H9 (cell line): ENCODE results near the gene RNF208. TPM values are rescaled to one million over a fixed set of nuclear protein-coding genes. Genes with fewer than 3 reads are reported as not detected.

Experiments used
- DNase-seq: peaks from one replicate; pipeline ENCODE4 v3.0.0-alpha.2; 2017
- H2AFZ ChIP-seq: one replicate; pipeline ENCODE4 v1.6.1; 2013; ENCODE audit warnings: mild to moderate bottlenecking, low read length, control low read depth, moderate library complexity
- H2AK5ac ChIP-seq: 2 replicates; pipeline ENCODE4 v1.6.1; 2013; ENCODE audit warnings: low read length, control low read depth, mixed read lengths; ENCODE audit not compliant: insufficient read length
- H2BK120ac ChIP-seq: one replicate; pipeline ENCODE4 v1.6.1; 2013; ENCODE audit warnings: low read depth, mild to moderate bottlenecking, low read length, control low read depth, inconsistent platforms; ENCODE audit not compliant: poor library complexity, severe bottlenecking
- H2BK12ac ChIP-seq: 2 replicates; pipeline ENCODE4 v1.6.1; 2013; ENCODE audit warnings: low read length, control low read depth, mixed read lengths, low read depth; ENCODE audit not compliant: insufficient read length
- H2BK15ac ChIP-seq: 2 replicates; pipeline ENCODE4 v1.6.1; 2013; ENCODE audit warnings: low read depth, low read length, control low read depth
- H2BK20ac ChIP-seq: one replicate; pipeline ENCODE4 v1.6.1; 2013; ENCODE audit warnings: low read depth, mild to moderate bottlenecking, low read length, control low read depth, inconsistent platforms; ENCODE audit not compliant: poor library complexity, severe bottlenecking
- H2BK5ac ChIP-seq: 2 replicates; pipeline ENCODE4 v1.6.1; 2013; ENCODE audit warnings: low read length, control low read depth, mixed read lengths; ENCODE audit not compliant: insufficient read length
- H3K14ac ChIP-seq: 2 replicates; pipeline ENCODE4 v1.6.1; 2013; ENCODE audit warnings: low read length, control low read depth; ENCODE audit not compliant: insufficient read depth
- H3K18ac ChIP-seq: 2 replicates; pipeline ENCODE4 v1.6.1; 2013; ENCODE audit warnings: low read depth, mild to moderate bottlenecking, mixed read lengths, low read length, control low read depth; ENCODE audit not compliant: insufficient read length
- H3K23ac ChIP-seq: 2 replicates; pipeline ENCODE4 v1.6.1; 2013; ENCODE audit warnings: low read length, control low read depth, mixed read lengths, low read depth; ENCODE audit not compliant: insufficient read length
- H3K23me2 ChIP-seq: 2 replicates; pipeline ENCODE4 v1.6.1; 2013; ENCODE audit warnings: low read depth, mild to moderate bottlenecking, mixed read lengths, low read length, control low read depth; ENCODE audit not compliant: insufficient read length, poor library complexity, severe bottlenecking
- H3K27ac ChIP-seq: 2 replicates; pipeline ENCODE4 v1.5.1; 2013; ENCODE audit warnings: low read length, control low read depth, mixed read lengths, low read depth; ENCODE audit not compliant: insufficient read length
- H3K27me3 ChIP-seq: 2 replicates; pipeline ENCODE4 v1.6.1; 2013; ENCODE audit warnings: low read length, control low read depth, inconsistent platforms; ENCODE audit not compliant: insufficient read depth
- H3K4ac ChIP-seq: 2 replicates; pipeline ENCODE4 v1.6.1; 2013; ENCODE audit warnings: low read depth, mild to moderate bottlenecking, control low read depth, inconsistent platforms, low read length, moderate library complexity
- H3K4me1 ChIP-seq: 2 replicates; pipeline ENCODE4 v1.6.1; 2013; ENCODE audit warnings: low read length, control low read depth, inconsistent platforms; ENCODE audit not compliant: insufficient read depth
- H3K4me2 ChIP-seq: 2 replicates; pipeline ENCODE4 v1.6.1; 2013; ENCODE audit warnings: low read length, control low read depth, mixed read lengths; ENCODE audit not compliant: insufficient read length, insufficient read depth
- H3K56ac ChIP-seq: 2 replicates; pipeline ENCODE4 v1.6.1; 2013; ENCODE audit warnings: low read depth, mild to moderate bottlenecking, mixed read lengths, low read length, control low read depth; ENCODE audit not compliant: insufficient read length
- H3K79me1 ChIP-seq: 2 replicates; pipeline ENCODE4 v1.6.1; 2013; ENCODE audit warnings: low read depth, mild to moderate bottlenecking, moderate library complexity, low read length, control low read depth, inconsistent platforms; ENCODE audit not compliant: insufficient read depth, poor library complexity, severe bottlenecking
- H3K79me2 ChIP-seq: 2 replicates; pipeline ENCODE4 v1.6.1; 2013; ENCODE audit warnings: low read length, control low read depth, inconsistent platforms; ENCODE audit not compliant: insufficient read depth
- H3K9ac ChIP-seq: 2 replicates; pipeline ENCODE4 v1.6.1; 2013; ENCODE audit warnings: low read length, control low read depth, mixed read lengths; ENCODE audit not compliant: insufficient read length; ENCODE audit errors: extremely low read depth
- H3K9me3 ChIP-seq: one replicate; pipeline ENCODE4 v1.6.1; 2013; ENCODE audit warnings: low read depth, low read length, inconsistent platforms; ENCODE audit not compliant: control insufficient read depth
- H3T11ph ChIP-seq: one replicate; pipeline ENCODE4 v1.6.1; 2013; ENCODE audit warnings: mild to moderate bottlenecking, low read length, control low read depth, inconsistent platforms
- H4K20me1 ChIP-seq: one replicate; pipeline ENCODE4 v1.6.1; 2013; ENCODE audit not compliant: control insufficient read depth, insufficient read length, insufficient read depth
- H4K5ac ChIP-seq: 2 replicates; pipeline ENCODE4 v1.6.1; 2013; ENCODE audit warnings: low read depth, mild to moderate bottlenecking, mixed read lengths, low read length, control low read depth; ENCODE audit not compliant: insufficient read length
- H4K8ac ChIP-seq: replicated peaks from 2 replicates; pipeline ENCODE4 v1.6.1; 2013; ENCODE audit warnings: low read length, control low read depth, mixed read lengths, low read depth; ENCODE audit not compliant: insufficient read length
- H4K91ac ChIP-seq: 2 replicates; pipeline ENCODE4 v1.6.1; 2013; ENCODE audit warnings: low read depth, mild to moderate bottlenecking, moderate library complexity, mixed read lengths, low read length, control low read depth; ENCODE audit not compliant: insufficient read length
- H3K27ac Mint-ChIP-seq, 3 experiments: 2 replicates in 2 of 3; 3 replicates in 1 of 3; pipeline ENCODE4 v1.8.0; 2020 to 2021; ENCODE audit warnings: mixed read lengths in 3 of 3, mild to moderate bottlenecking in 1 of 3, moderate library complexity in 1 of 3
- H3K27me3 Mint-ChIP-seq: 2 replicates; pipeline ENCODE4 v1.8.0; 2021; ENCODE audit warnings: low read depth, mild to moderate bottlenecking, moderate library complexity, mixed read lengths
- H3K36me3 Mint-ChIP-seq, 3 experiments: 2 replicates in 2 of 3; 3 replicates in 1 of 3; pipeline ENCODE4 v1.8.0; 2020 to 2021; ENCODE audit warnings: low read depth in 3 of 3, mixed read lengths in 3 of 3; ENCODE audit not compliant: insufficient read depth in 1 of 3
- H3K4me1 Mint-ChIP-seq, 2 experiments: 2 replicates each; pipeline ENCODE4 v1.8.0; 2020; ENCODE audit warnings: mixed read lengths in 2 of 2
- H3K4me3 Mint-ChIP-seq, 2 experiments: 2 replicates in 1 of 2; 3 replicates in 1 of 2; pipeline ENCODE4 v1.8.0; 2020 to 2021; ENCODE audit warnings: mild to moderate bottlenecking in 2 of 2, mixed read lengths in 2 of 2, moderate library complexity in 1 of 2
- H3K9me3 Mint-ChIP-seq, 2 experiments: 2 replicates in 1 of 2; 3 replicates in 1 of 2; pipeline ENCODE4 v1.8.0; 2020; ENCODE audit warnings: mild to moderate bottlenecking in 2 of 2, mixed read lengths in 2 of 2, moderate library complexity in 1 of 2
- WGBS: extraction: QIAGEN DNeasy Blood & Tissue Kit; methylation state at CpG from one replicate; pipeline ENCODE4 v1.1.7; 2013; ENCODE audit warnings: missing lambda C conversion rate, low lambda C conversion rate, mixed read lengths; ENCODE audit not compliant: insufficient read length; ENCODE audit errors: extremely low coverage; 5-methylcytosine and 5-hydroxymethylcytosine counted together
- total RNA-seq: library from RNA; stranded (reverse); gene quantifications from 2 replicates; pipeline ENCODE4 v1.2.1, GENCODE V29; 2021
- TF ChIP-seq, protein P1 (sequence below): fragments of 200-600 bp; sonication (generic); conservative IDR thresholded peaks from 3 replicates; pipeline ENCODE4 v1.8.0; 2021; ENCODE audit warnings: antibody characterized with exemption, mild to moderate bottlenecking

The RNF208 gene
- total RNA-seq, 1 experiment from 2014 or later = 7.7 TPM

DNA sequence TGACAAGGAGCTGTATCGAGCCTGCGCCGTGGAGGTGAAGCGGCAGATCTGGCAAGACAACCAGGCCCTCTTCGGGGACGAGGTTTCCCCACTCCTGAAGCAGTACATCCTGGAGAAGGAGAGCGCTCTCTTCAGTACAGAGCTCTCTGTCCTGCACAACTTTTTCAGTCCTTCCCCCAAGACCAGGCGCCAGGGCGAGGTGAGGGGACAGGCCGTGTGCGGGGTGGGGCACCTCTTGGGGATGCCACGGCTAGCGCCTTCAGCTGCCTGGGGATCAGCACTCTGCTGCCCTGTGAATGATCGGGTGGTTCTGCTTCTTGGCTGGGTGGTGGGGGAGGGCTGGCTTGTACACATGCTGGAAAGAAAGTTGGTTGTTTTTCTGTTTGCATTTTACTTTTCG lies 34.8 kb upstream of the RNF208 start:
- Mint-ChIP-seq H3K27me3 (no peaks in the 10 kb centered on the region), H3K4me1 (peaks cover 6 to 18% of the 10 kb centered on the region in 2 experiments), H3K4me3 (peak overlapping the region; percentile 84 to 91), H3K9me3 (no peaks in the 10 kb centered on the region; a peak in 1 of 5 replicates), H3K36me3 (peaks cover 16 to 27% (median 25%) of the 10 kb centered on the region in 3 experiments; a peak in 6 of 7 replicates), H3K27ac (no peak overlapping the region)
- no peak overlapping the region for H2BK120ac ChIP-seq
- DNase-seq = no peak
- H3K4ac ChIP-seq = no peak overlapping the region
- no peaks in the 10 kb centered on the region for H4K20me1 ChIP-seq
- H2AFZ ChIP-seq = no peak overlapping the region
- H3K23me2 ChIP-seq = peaks cover 14% of the 10 kb centered on the region
- no peak overlapping the region for H2AK5ac ChIP-seq
- no peak overlapping the region for H2BK5ac ChIP-seq
- no peak overlapping the region for H3K4me2 ChIP-seq
- H3K23ac ChIP-seq = no peak overlapping the region
- no peak overlapping the region for H2BK20ac ChIP-seq
- no peaks in the 10 kb centered on the region for H3K27me3 ChIP-seq
- H2BK12ac ChIP-seq = no peak overlapping the region
- H2BK15ac ChIP-seq = no peak overlapping the region
- peaks cover 6% of the 10 kb centered on the region; the same call in 1 of the 2 replicates for H3K79me2 ChIP-seq
- no peak overlapping the region for H3T11ph ChIP-seq
- H3K4me1 ChIP-seq = no peaks in the 10 kb centered on the region
- TF ChIP-seq, protein P1, sequence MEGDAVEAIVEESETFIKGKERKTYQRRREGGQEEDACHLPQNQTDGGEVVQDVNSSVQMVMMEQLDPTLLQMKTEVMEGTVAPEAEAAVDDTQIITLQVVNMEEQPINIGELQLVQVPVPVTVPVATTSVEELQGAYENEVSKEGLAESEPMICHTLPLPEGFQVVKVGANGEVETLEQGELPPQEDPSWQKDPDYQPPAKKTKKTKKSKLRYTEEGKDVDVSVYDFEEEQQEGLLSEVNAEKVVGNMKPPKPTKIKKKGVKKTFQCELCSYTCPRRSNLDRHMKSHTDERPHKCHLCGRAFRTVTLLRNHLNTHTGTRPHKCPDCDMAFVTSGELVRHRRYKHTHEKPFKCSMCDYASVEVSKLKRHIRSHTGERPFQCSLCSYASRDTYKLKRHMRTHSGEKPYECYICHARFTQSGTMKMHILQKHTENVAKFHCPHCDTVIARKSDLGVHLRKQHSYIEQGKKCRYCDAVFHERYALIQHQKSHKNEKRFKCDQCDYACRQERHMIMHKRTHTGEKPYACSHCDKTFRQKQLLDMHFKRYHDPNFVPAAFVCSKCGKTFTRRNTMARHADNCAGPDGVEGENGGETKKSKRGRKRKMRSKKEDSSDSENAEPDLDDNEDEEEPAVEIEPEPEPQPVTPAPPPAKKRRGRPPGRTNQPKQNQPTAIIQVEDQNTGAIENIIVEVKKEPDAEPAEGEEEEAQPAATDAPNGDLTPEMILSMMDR = no peak
- H3K9ac ChIP-seq = no peak overlapping the region
- no peak overlapping the region for H3K27ac ChIP-seq
- no CpG with 5 or more reads among the region's 15 CpGs for WGBS
- no peak overlapping the region for H4K5ac ChIP-seq
- H3K79me1 ChIP-seq = peaks cover 5% of the 10 kb centered on the region
- no peak overlapping the region for H3K56ac ChIP-seq
- no peak overlapping the region for H3K14ac ChIP-seq
- no peak overlapping the region for H4K91ac ChIP-seq
- no peaks in the 10 kb centered on the region for H3K9me3 ChIP-seq
- H4K8ac ChIP-seq = no peak overlapping the region
- no peak overlapping the region for H3K18ac ChIP-seq
